ENCODE measurements around the gene ZNHIT1. TPM values are rescaled to one million over a fixed set of nuclear protein-coding genes. Genes with fewer than 3 reads are reported as not detected.

The ZNHIT1 gene
- total RNA-seq, 1 donor from 2014 or later: 37.6 TPM

GRCh38 chr7:101225650-101226049, 7.7 kb downstream of the ZNHIT1 start:
- intact Hi-C loops (cut with micrococcal nuclease): no loop called here
- ChIA-PET CTCF (interaction anchor here (2.3 kb wide), 1 partner anchor 18 kb away, joined by 4 read pairs; no protein-coding TSS in a partner anchor), POLR2A (interaction anchor here (0.8 kb wide), 1 partner anchor 9 kb away, joined by 3 read pairs; the partner anchor contains the start of gene PLOD3)
- no peaks in the 10 kb centered on the region for H3K9me3 Mint-ChIP-seq
- ATAC-seq (ENCODE audit: low read depth) (peak; percentile 60), DNase-seq (no peak)
- H3K4me3 Mint-ChIP-seq: no peak overlapping the region
- TF ChIP-seq, protein P1, sequence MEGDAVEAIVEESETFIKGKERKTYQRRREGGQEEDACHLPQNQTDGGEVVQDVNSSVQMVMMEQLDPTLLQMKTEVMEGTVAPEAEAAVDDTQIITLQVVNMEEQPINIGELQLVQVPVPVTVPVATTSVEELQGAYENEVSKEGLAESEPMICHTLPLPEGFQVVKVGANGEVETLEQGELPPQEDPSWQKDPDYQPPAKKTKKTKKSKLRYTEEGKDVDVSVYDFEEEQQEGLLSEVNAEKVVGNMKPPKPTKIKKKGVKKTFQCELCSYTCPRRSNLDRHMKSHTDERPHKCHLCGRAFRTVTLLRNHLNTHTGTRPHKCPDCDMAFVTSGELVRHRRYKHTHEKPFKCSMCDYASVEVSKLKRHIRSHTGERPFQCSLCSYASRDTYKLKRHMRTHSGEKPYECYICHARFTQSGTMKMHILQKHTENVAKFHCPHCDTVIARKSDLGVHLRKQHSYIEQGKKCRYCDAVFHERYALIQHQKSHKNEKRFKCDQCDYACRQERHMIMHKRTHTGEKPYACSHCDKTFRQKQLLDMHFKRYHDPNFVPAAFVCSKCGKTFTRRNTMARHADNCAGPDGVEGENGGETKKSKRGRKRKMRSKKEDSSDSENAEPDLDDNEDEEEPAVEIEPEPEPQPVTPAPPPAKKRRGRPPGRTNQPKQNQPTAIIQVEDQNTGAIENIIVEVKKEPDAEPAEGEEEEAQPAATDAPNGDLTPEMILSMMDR (IDR thresholded peaks at IDR 0.05): no peak
- peaks cover 65% of the 10 kb centered on the region for H3K36me3 Mint-ChIP-seq (ENCODE audit: low read depth)
- no peaks in the 10 kb centered on the region for H3K27me3 Mint-ChIP-seq
- no peaks in the 10 kb centered on the region for H3K4me1 Mint-ChIP-seq
- H3K27ac Mint-ChIP-seq: no peak overlapping the region

DNA sequence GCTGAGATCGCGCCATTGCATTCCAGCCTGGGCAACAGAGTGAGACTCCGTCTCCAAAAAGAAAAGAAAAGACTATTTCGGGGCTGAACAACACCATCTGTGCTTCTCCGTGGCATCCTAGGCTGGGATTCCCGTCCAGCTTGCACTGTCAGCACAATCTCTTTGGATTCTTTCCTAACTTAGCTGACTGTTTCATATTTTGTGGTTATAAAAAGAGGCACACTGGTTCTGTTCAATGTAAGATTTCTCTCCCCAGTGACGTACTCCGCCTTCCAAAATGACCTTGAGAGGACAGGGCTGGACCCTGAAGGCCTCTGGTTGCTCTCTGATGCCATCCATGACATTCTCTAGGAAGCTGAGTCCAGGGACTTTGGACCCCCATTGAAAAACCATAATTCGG, 8.8 kb downstream of the ZNHIT1 start:
- H3K9me3 Mint-ChIP-seq: no peaks in the 10 kb centered on the region
- H3K36me3 Mint-ChIP-seq (ENCODE audit: low read depth): peaks cover 65% of the 10 kb centered on the region
- DNase-seq (no peak), ATAC-seq (ENCODE audit: low read depth) (no peak)
- no peak overlapping the region for H3K27ac Mint-ChIP-seq
- intact Hi-C loops (cut with micrococcal nuclease): no loop called here
- TF ChIP-seq, protein P1 (IDR thresholded peaks at IDR 0.05): no peak
- ChIA-PET POLR2A (interaction anchor here (0.6 kb wide), 1 partner anchor 81 kb away, joined by 3 read pairs; no protein-coding TSS in a partner anchor), CTCF (interaction anchor here (2.3 kb wide), 1 partner anchor 17 kb away, joined by 4 read pairs; no protein-coding TSS in a partner anchor)
- H3K27me3 Mint-ChIP-seq: no peaks in the 10 kb centered on the region
- no peaks in the 10 kb centered on the region for H3K4me1 Mint-ChIP-seq
- H3K4me3 Mint-ChIP-seq: no peak overlapping the region

- Mint-ChIP-seq H3K4me3 (no peak overlapping the region), H3K4me1 (no peaks in the 10 kb centered on the region), H3K9me3 (no peaks in the 10 kb centered on the region), H3K27ac (no peak overlapping the region), H3K27me3 (no peaks in the 10 kb centered on the region), H3K36me3 (ENCODE audit: low read depth) (peaks cover 37% of the 10 kb centered on the region)
- ATAC-seq (ENCODE audit: low read depth) (no peak), DNase-seq (no peak)
- POLR2A ChIA-PET: interaction anchor here (0.6 kb wide), 1 partner anchor 55 kb away, joined by 3 read pairs; no protein-coding TSS in a partner anchor
- intact Hi-C loops (cut with micrococcal nuclease): no loop called here
- TF ChIP-seq, protein P1 (IDR thresholded peaks at IDR 0.05): no peak
- CTCF ChIA-PET: no interaction called here
Observed at GRCh38 chr7:101231644-101232043, 13.7 kb downstream of the ZNHIT1 start.

DNA sequence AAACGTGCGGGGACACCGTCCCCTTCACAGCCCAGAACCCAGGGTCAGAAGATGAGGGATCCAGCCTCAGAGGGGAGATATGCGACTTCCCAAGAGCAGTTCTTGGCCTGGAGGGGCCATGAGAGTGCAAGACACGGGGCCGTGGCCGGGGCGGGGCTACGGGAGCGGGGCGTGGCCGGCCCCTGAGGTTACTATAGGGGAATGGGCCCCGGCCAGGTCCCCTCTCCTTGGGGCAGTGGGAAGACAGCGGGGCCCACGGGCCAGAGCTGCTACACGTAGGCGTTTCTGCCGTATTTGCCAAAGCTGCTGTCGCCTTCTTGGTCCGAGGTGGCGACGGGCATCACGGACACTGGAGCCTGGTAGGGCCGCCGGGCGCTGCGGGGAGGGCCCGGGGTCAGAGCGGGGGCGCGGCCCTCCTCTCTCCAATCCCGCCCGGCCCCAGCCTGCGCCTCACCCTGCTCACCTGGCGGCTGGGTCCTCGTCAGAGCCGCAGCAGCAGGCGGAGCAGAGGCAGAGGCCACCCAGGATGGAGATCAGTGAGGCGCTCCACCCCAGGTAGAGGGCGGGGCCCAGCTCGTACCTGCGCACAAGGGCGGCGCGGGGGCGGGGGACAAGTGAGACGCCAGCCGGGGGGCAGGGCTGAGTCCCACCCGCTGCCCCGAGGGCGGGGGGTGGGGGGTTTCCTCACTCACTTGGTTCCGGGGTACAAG, 14.3 kb downstream of the ZNHIT1 start:
- Mint-ChIP-seq H3K4me1 (no peaks in the 10 kb centered on the region), H3K9me3 (no peaks in the 10 kb centered on the region), H3K36me3 (ENCODE audit: low read depth) (peaks cover 34% of the 10 kb centered on the region), H3K27ac (no peak overlapping the region), H3K27me3 (no peaks in the 10 kb centered on the region), H3K4me3 (no peak overlapping the region)
- ChIA-PET POLR2A (interaction anchor here (0.6 to 1.8 kb wide), 2 partner anchors 11 to 56 kb away, joined by 3 to 4 read pairs; no protein-coding TSS in a partner anchor), CTCF (no interaction called here)
- TF ChIP-seq, protein P1 (IDR thresholded peaks at IDR 0.05): no peak
- no peak for ATAC-seq (ENCODE audit: low read depth)
- intact Hi-C loops (cut with micrococcal nuclease): no loop called here
- no peak for DNase-seq

DNA sequence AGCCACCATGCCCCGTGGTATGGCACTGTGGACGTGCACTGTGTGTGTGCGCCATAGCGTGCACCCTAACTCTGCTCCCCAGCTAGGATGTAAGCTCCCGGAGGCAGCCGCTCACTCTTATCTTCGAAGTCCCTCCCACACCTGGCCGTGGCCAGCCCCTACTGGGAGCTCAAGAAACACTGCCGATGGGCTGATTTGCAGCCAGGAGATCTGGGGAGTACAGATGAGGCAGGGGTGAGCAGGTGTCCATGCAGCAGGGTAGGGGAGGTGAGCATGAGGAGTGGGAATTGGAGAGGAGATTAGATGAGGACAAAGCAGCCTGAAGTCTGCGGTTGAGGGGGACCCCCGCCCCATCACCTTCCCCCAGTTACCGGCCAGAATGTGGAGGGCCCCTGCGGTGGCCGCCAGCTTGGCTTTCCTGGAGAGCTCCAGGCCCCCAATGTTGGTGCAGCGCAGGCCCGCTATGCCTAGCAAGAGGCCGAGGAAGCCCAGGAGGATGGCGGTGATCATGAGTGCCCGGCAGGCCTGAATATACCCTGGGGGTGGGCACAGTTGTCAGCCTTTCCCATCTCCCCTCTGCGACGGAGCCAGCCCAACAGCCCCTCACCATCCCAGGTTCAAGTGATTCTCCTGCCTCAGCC, 16.1 kb downstream of the ZNHIT1 start:
- no peak overlapping the region for H3K4me3 Mint-ChIP-seq
- H3K36me3 Mint-ChIP-seq (ENCODE audit: low read depth): peaks cover 34% of the 10 kb centered on the region
- no peak overlapping the region for H3K27ac Mint-ChIP-seq
- ChIA-PET CTCF (no interaction called here), POLR2A (interaction anchor here (1.8 kb wide), 1 partner anchor 10 kb away, joined by 4 read pairs; no protein-coding TSS in a partner anchor)
- DNase-seq: no peak
- intact Hi-C loops (cut with micrococcal nuclease): no loop called here
- no peak for ATAC-seq (ENCODE audit: low read depth)
- H3K9me3 Mint-ChIP-seq: no peaks in the 10 kb centered on the region
- TF ChIP-seq, protein P1 (IDR thresholded peaks at IDR 0.05): no peak
- H3K4me1 Mint-ChIP-seq: peaks cover 2% of the 10 kb centered on the region
- H3K27me3 Mint-ChIP-seq: no peaks in the 10 kb centered on the region
